SH-SY5Y (cell line): ENCODE data around the gene CD3G.

Experiments
- GATA2 ChIP-seq: IDR thresholded peaks from 2 replicates; pipeline ENCODE4 v1.6.1; 2011; ENCODE audit warnings: mild to moderate bottlenecking, low read depth, low read length
- GATA3 ChIP-seq: IDR thresholded peaks from 2 replicates; pipeline ENCODE4 v1.6.1; 2011; ENCODE audit warnings: low read depth, mild to moderate bottlenecking, low read length, moderate library complexity

The CD3G gene

GRCh38 chr11:118343981-118344515, at the start of gene CD3G:
Gene CD3G (plus strand): TSS chr11:118344344. CDS start chr11:118344424, 80 bp downstream.
- TF ChIP-seq GATA2 (no peak), GATA3 (no peak)

- no peak for TF ChIP-seq GATA2
- TF ChIP-seq GATA3: no peak
Measured at GRCh38 chr11:118295199-118295598, 48.9 kb upstream of the CD3G start.

GRCh38 chr11:118295815-118296454, 48.2 kb upstream of the CD3G start:
- no peak for TF ChIP-seq GATA2
- TF ChIP-seq GATA3: no peak

GRCh38 chr11:118301600-118302195, 42.4 kb upstream of the CD3G start:
- TF ChIP-seq GATA2: no peak
- TF ChIP-seq GATA3: no peak

GRCh38 chr11:118304227-118304567, 39.9 kb upstream of the CD3G start:
- TF ChIP-seq GATA2 (no peak), GATA3 (no peak)

GRCh38 chr11:118304568-118305248, 39.4 kb upstream of the CD3G start, which contains the start of gene CD3E:
Gene CD3E (plus strand): TSS chr11:118304730. CDS start chr11:118304953, 223 bp downstream.
- TF ChIP-seq GATA3 (no peak), GATA2 (no peak)

- TF ChIP-seq GATA3 (no peak), GATA2 (no peak)
Measured at GRCh38 chr11:118305726-118306125, 38.4 kb upstream of the CD3G start.

- TF ChIP-seq GATA2: no peak
- TF ChIP-seq GATA3: no peak
Measured at GRCh38 chr11:118306556-118306955, 37.6 kb upstream of the CD3G start.

- TF ChIP-seq GATA3 (no peak), GATA2 (no peak)
Measured at GRCh38 chr11:118310271-118310670, 33.9 kb upstream of the CD3G start.

GRCh38 chr11:118310781-118311485, 33.2 kb upstream of the CD3G start:
- TF ChIP-seq GATA3 (no peak), GATA2 (no peak)

GRCh38 chr11:118311518-118311917, 32.6 kb upstream of the CD3G start:
- no peak for TF ChIP-seq GATA3
- TF ChIP-seq GATA2: no peak

GRCh38 chr11:118312328-118312727, 31.8 kb upstream of the CD3G start:
- TF ChIP-seq GATA2 (no peak), GATA3 (no peak)

- TF ChIP-seq GATA2 (no peak), GATA3 (no peak)
Measured at GRCh38 chr11:118313242-118313641, 30.9 kb upstream of the CD3G start.

GRCh38 chr11:118314988-118315411, 29.1 kb upstream of the CD3G start:
- TF ChIP-seq GATA2: no peak
- no peak for TF ChIP-seq GATA3
